Activated CD4-positive, alpha-beta T cell treated with anti-CD3 and anti-CD28 coated beads for 4 hours (primary cell): ENCODE results near the gene NFKBIB.
"Not testable (repeated sequence)": the region's sequence is repeated elsewhere in the genome, so short reads cannot be mapped to it uniquely, and the experiment has no call there.

Experiments used
- DNase-seq, 2 donors: peaks; one replicate each; pipeline ENCODE4 v3.0.0-alpha.2; 2020

The NFKBIB gene

GRCh38 chr19:38899447-38900201 lies at the start of gene NFKBIB, which contains the start of gene SIRT2:
Gene NFKBIB, plus strand, starts transcription at chr19:38899969. Its CDS starts 64 bp downstream, at chr19:38900033.
Gene SIRT2, minus strand, starts transcription at chr19:38899618. Its CDS starts 97 bp downstream, at chr19:38899521.
- DNase-seq: peak; percentile 98 to 99

GRCh38 chr19:38850436-38850975 lies 49.3 kb upstream of the NFKBIB start:
- DNase-seq: peak; percentile 98 to 99

GRCh38 chr19:38850976-38851621 lies 48.7 kb upstream of the NFKBIB start:
- DNase-seq: peak; percentile 41 to 46

- peak; percentile 91 to 93 for DNase-seq
These were observed 48.0 kb upstream of the NFKBIB start for GRCh38 chr19:38851622-38852230.

- DNase-seq: peak; percentile 58 to 60
These were observed 47.3 kb upstream of the NFKBIB start for GRCh38 chr19:38852231-38853044.

GRCh38 chr19:38853214-38853613 lies 46.6 kb upstream of the NFKBIB start:
- DNase-seq: no peak

- not testable (repeated sequence) for DNase-seq
These were observed 44.8 kb upstream of the NFKBIB start for GRCh38 chr19:38854961-38855360.

- not testable (repeated sequence) for DNase-seq
These were observed 44.0 kb upstream of the NFKBIB start for GRCh38 chr19:38855751-38856150.

- DNase-seq: no peak
These were observed 43.0 kb upstream of the NFKBIB start for GRCh38 chr19:38856813-38857212.

- DNase-seq: not testable (repeated sequence)
These were observed 40.1 kb upstream of the NFKBIB start for GRCh38 chr19:38859631-38860204.

- DNase-seq: no peak
These were observed 38.4 kb upstream of the NFKBIB start for GRCh38 chr19:38861368-38861767.

- DNase-seq: no peak
These were observed 37.3 kb upstream of the NFKBIB start for GRCh38 chr19:38862321-38863059.

GRCh38 chr19:38867171-38867780 lies 32.5 kb upstream of the NFKBIB start:
- DNase-seq: no peak

GRCh38 chr19:38868551-38868950 lies 31.2 kb upstream of the NFKBIB start:
- no peak for DNase-seq

- DNase-seq: peak in 1 of 2 donors; percentile 26
These were observed 30.5 kb upstream of the NFKBIB start for GRCh38 chr19:38869160-38869835.

GRCh38 chr19:38869836-38870607 lies 29.7 kb upstream of the NFKBIB start:
- peak; percentile 92 to 95 for DNase-seq

GRCh38 chr19:38870612-38871011 lies 29.2 kb upstream of the NFKBIB start:
- DNase-seq: no peak

GRCh38 chr19:38873400-38873799 lies 26.4 kb upstream of the NFKBIB start:
- DNase-seq: not testable (repeated sequence)

- no peak for DNase-seq
These were observed 23.9 kb upstream of the NFKBIB start for GRCh38 chr19:38875656-38876395.
